ENCODE data around the gene SNCB. TPM values are rescaled to one million over a fixed set of nuclear protein-coding genes. Genes with fewer than 3 reads are reported as not detected.

Gene SNCB
- total and polyA plus RNA-seq, 2 of the 8 experiments (the other 6 are each of a cell fraction or from before 2014, with no cell fraction given), result 4.2 to 5.9 TPM

DNA sequence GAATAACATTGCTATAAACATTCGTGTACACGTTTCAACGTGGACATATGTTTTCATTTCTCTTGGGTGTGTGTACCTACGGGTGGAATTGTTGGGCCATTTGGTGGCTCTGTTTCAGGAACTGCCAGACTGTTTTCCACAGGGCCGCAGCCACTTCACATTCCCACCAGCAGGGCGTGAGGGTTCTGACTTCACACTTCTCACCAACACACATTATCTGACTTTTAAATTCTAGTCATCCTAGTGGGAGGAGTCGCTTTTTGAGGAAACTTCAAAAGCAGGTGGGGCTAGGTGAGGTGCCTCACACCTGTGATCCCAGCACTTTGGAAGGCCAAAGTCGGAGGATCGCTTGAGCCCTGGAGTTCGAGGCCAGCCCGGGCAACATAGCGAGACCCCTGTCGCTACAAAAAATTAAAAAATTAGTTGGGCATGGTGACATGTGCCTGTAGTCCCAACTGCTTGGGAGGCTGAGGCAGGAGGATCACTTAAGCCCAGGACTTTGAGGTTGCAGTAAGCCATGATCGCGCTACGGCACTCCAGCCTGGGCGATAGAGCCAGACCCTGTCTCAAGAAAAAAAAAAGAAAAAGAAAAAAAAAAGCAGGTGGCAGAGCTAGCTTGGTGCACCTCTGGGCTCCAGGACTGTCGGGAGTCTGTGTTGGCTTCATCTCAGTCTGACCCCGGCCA lies 45.5 kb upstream of the SNCB start:
- H3K23me2 ChIP-seq (ENCODE audit: low read depth, low read length), result peaks cover 7% of the 10 kb centered on the region; the same call in 1 of the 2 replicates
- peaks cover 0 to 18% (median 17%) of the 10 kb centered on the region in 4 experiments; a peak in 6 of 7 replicates for H3K27me3 ChIP-seq (replicated peaks in 1 of 4; ENCODE audit: control insufficient read depth in 3 of 4, extremely low read depth in 1 of 4, insufficient read depth in 3 of 4, low read length in 3 of 4)
- 76% methylated on average over 19 of the region's 19 CpGs; no CpG with 5 or more reads in 1 of the 2 experiments for WGBS, 2 experiments (ENCODE audit: extremely low coverage in 1 of 2, insufficient coverage in 1 of 2, insufficient read length in 1 of 2, insufficient replicate concordance in 2 of 2, low coverage in 1 of 2, low lambda C conversion rate in 2 of 2, missing lambda C conversion rate in 1 of 2)
- H3K23ac ChIP-seq (ENCODE audit: insufficient read length), result no peak overlapping the region
- peak; percentile 60 for FAIRE-seq
- no peak overlapping the region for H3K27ac ChIP-seq (ENCODE audit: low read depth, low read length)
- H4K8ac ChIP-seq (ENCODE audit: extremely low read depth, insufficient read depth, low read length), result no peak overlapping the region
- no peak overlapping the region for H3K18ac ChIP-seq (ENCODE audit: extremely low read depth, low read length)
- H3K4me2 ChIP-seq (ENCODE audit: insufficient read depth in 1 of 2, low read depth in 2 of 2, low read length in 2 of 2), result no peak overlapping the region
- no peak overlapping the region for H2AK5ac ChIP-seq (ENCODE audit: low read depth, low read length)
- H3K4me3 ChIP-seq (ENCODE audit: extremely low read depth in 1 of 4, insufficient read depth in 2 of 4, low read depth in 3 of 4, low read length in 4 of 4), result no peak overlapping the region
- H2BK20ac ChIP-seq (ENCODE audit: low read length), result 0 out of 2 replicates have a peak overlapping the region, but pooled peaks have one; percentile 61
- no peak overlapping the region for H2BK120ac ChIP-seq (replicated peaks; ENCODE audit: low read depth, low read length)
- H4K5ac ChIP-seq (ENCODE audit: insufficient read length, low read depth, low read length), result no peak overlapping the region
- H4K91ac ChIP-seq (replicated peaks; ENCODE audit: insufficient read length, low read length), result peak overlapping the region; percentile 16
- peak overlapping the region; percentile 77; the same call in 1 of the 2 replicates for H2BK12ac ChIP-seq (ENCODE audit: low read depth, low read length)
- ChIA-PET CTCF (ENCODE audit: partially characterized antibody) (interaction anchor here (0.6 to 35.1 kb wide), 9 partner anchors 9 to 293 kb away, joined by 3 to 859 read pairs (median 4); no protein-coding TSS in a partner anchor), POLR2A (ENCODE audit: partially characterized antibody) (interaction anchor here (1.6 kb wide), 1 partner anchor 12 kb away, joined by 7 read pairs; no protein-coding TSS in a partner anchor)
- no peak overlapping the region for H3K14ac ChIP-seq (ENCODE audit: insufficient read length)
- H3K9me3 ChIP-seq (ENCODE audit: insufficient read depth in 2 of 2, low read depth in 1 of 2, low read length in 1 of 2), result no peaks in the 10 kb centered on the region
- H3K4me1 ChIP-seq (replicated peaks in 1 of 4; ENCODE audit: control insufficient read depth in 3 of 4, insufficient read depth in 4 of 4, low read length in 3 of 4), result peaks cover 0 to 17% (median 11%) of the 10 kb centered on the region in 4 experiments; a peak in 6 of 7 replicates
- H3K9ac ChIP-seq (replicated peaks in 1 of 4; ENCODE audit: extremely low read depth in 1 of 4, low read depth in 3 of 4, low read length in 3 of 4), result no peak overlapping the region
- no peaks in the 10 kb centered on the region for H4K20me1 ChIP-seq (replicated peaks in 1 of 2; ENCODE audit: control insufficient read depth in 1 of 2, insufficient read depth in 2 of 2, low read length in 2 of 2)
- H3K79me2 ChIP-seq (ENCODE audit: control insufficient read depth in 1 of 2, insufficient read depth in 2 of 2, low read length in 2 of 2), result no peaks in the 10 kb centered on the region
- peak in 1 of 2 experiments; percentile 74 for DNase-seq (ENCODE audit: low read depth in 1 of 2, low spot score in 2 of 2)
- no peak overlapping the region for H2AFZ ChIP-seq (ENCODE audit: low read length)
- H3K79me1 ChIP-seq (ENCODE audit: low read depth, low read length), result no peaks in the 10 kb centered on the region
- H3K4ac ChIP-seq (replicated peaks; ENCODE audit: insufficient read length, low read depth, low read length), result no peak overlapping the region
- no peaks in the 10 kb centered on the region for H3K36me3 ChIP-seq (ENCODE audit: control insufficient read depth in 2 of 4, insufficient read depth in 4 of 4, low read length in 3 of 4)
- 0 out of 2 replicates have a peak overlapping the region, but pooled peaks have one; percentile 6 for H2BK15ac ChIP-seq (ENCODE audit: low read length)
- H2BK5ac ChIP-seq (ENCODE audit: low read depth, low read length), result no peak overlapping the region; the same call in 1 of the 2 replicates
- no peak overlapping the region for H3K56ac ChIP-seq (replicated peaks; ENCODE audit: insufficient read length, low read depth, low read length)
- peak; percentile 41; the same call in 1 of the 2 replicates for TF ChIP-seq CREB1 (IDR thresholded peaks at IDR 0.05)
- TF ChIP-seq JUN (IDR thresholded peaks at IDR 0.05; ENCODE audit: low read depth, low read length), result no peak
- no peak for TF ChIP-seq MAFK (IDR thresholded peaks at IDR 0.05; ENCODE audit: low read depth, low read length)
- TF ChIP-seq KDM1A (IDR thresholded peaks at IDR 0.05; ENCODE audit: borderline replicate concordance, low read length), result peak; percentile 33; the same call in 1 of the 2 replicates
- no peak for TF ChIP-seq TAF1 (IDR thresholded peaks at IDR 0.05; ENCODE audit: low read depth, low read length)
- TF ChIP-seq BACH1 (IDR thresholded peaks at IDR 0.05; ENCODE audit: low read length), result peak; percentile 75
- TF ChIP-seq TBP (IDR thresholded peaks at IDR 0.05; ENCODE audit: low read depth, low read length), result no peak
- TF ChIP-seq BRCA1 (IDR thresholded peaks at IDR 0.05; ENCODE audit: low read depth, low read length), result no peak
- peak; percentile 99 for TF ChIP-seq TEAD4 (IDR thresholded peaks at IDR 0.05; ENCODE audit: low read depth, low read length)
- no peak for TF ChIP-seq NRF1 (IDR thresholded peaks at IDR 0.05; ENCODE audit: low read depth, low read length)
- TF ChIP-seq, protein P1, sequence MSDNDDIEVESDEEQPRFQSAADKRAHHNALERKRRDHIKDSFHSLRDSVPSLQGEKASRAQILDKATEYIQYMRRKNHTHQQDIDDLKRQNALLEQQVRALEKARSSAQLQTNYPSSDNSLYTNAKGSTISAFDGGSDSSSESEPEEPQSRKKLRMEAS (IDR thresholded peaks at IDR 0.05), result peak; percentile 75
- TF ChIP-seq RAD21 (IDR thresholded peaks at IDR 0.05 in 1 of 2, conservative IDR thresholded peaks at IDR 0.05 in 1 of 2; ENCODE audit: low read depth in 2 of 2, low read length in 2 of 2), result peak; percentile 39 to 56
